HG02588 (cell line): ENCODE results near the gene SYT15B.
"Not testable (repeated sequence)": the region's sequence is repeated elsewhere in the genome, so short reads cannot be mapped to it uniquely, and the experiment has no call there.

Experiments
- ATAC-seq: cut with Tn5 transposase; IDR thresholded peaks from one replicate; pipeline ENCODE4 v1.9.1; 2021; ENCODE audit warnings: mild to moderate bottlenecking, moderate library complexity; ENCODE audit not compliant: unreplicated experiment

Gene SYT15B

DNA sequence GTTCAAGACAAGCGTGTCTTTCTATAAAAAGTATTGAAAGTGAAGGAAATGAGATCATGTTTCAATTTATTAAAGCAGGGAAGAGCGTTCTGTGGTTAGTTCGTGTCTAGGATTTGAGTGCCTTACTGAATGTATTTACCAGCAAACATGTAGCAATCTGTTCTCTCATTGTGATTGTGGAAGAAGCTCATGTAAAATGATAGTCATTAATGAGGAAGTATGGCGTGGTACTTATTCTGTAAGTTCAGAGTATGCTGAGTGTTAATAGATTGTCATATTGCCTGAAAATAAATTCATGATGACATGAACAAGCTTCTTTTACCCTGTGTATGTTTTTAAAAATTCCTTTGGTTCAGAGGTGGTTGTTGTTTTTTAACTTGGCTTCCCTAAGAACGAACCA lies 32.5 kb downstream of the SYT15B start:
- ATAC-seq, result not testable (repeated sequence)

DNA sequence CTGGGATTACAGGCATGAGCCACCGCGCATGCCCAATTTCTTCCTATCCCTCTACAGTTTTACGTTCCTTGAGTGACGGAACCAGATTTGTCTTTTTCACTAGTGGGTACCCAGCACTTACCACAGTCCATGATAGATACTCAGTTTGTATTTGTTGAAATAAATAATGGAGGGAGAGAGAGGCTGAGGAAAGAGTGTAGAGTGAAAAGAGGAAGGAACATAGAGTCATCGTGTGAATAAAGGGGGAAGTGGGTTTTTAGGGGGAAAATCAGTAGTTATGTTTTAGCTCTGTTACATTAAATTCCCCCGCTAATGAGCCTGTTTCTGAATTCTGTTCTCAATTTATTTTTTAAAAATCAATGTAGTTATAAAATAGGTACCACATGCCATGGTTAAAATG lies 37.7 kb downstream of the SYT15B start:
- ATAC-seq, result not testable (repeated sequence)

DNA sequence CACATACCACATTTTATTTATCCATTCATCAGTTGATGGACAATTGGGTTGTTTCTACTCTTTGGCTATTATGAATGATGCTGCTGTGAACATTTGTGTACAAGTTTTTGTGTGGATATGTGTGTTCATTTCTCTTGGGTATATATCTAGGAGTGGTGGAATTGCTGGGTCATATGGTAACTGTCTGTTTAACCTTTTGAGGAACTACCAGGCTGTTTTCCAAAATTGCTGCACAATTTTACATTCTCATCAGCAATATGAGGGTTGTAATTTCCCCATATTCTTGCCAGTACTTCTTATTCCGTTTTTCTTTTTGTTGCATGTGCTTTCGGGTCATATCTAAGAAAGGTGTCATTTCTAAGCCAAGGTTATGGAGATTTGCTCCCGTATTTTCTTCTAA lies 38.3 kb downstream of the SYT15B start:
- ATAC-seq, result not testable (repeated sequence)

DNA sequence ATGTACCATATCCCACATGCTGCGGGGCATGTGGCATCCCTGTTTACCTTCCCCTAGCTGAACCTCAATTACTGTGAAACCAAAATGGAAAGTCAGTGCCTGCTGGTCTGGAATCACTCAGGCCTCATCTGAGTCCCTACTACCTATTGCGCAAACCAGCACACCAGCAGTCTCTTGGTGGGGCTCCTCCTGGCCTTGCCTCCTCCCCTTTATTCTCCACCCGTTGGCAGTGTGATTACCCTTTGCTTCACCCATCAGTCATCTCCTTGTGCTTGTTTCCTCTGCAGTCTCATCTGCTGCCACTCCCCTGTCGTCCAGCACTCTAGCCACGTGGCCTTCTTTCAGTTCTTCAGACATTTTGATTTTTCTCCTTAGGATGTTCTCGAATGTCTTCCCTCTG lies 39.3 kb downstream of the SYT15B start:
- not testable (repeated sequence) for ATAC-seq

DNA sequence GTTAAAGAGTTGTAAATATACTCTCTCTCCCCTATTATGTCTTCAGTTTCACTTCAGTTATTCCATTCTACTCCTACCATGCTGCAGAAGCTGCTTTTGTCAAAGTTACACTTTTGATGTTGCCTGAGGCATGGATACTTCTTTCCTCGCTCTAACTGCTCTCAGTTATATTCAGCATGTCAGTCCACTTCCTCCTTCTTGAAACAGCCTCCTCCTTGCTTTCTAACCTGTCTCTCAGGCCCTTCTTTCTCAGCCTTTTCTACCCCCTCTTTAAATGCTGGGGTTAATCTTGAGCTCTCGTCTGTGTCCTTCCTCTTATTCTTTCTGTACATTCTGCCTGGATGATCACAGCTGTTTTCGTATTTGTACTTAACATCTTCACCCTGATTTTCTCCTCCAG lies 40.0 kb downstream of the SYT15B start:
- not testable (repeated sequence) for ATAC-seq

DNA sequence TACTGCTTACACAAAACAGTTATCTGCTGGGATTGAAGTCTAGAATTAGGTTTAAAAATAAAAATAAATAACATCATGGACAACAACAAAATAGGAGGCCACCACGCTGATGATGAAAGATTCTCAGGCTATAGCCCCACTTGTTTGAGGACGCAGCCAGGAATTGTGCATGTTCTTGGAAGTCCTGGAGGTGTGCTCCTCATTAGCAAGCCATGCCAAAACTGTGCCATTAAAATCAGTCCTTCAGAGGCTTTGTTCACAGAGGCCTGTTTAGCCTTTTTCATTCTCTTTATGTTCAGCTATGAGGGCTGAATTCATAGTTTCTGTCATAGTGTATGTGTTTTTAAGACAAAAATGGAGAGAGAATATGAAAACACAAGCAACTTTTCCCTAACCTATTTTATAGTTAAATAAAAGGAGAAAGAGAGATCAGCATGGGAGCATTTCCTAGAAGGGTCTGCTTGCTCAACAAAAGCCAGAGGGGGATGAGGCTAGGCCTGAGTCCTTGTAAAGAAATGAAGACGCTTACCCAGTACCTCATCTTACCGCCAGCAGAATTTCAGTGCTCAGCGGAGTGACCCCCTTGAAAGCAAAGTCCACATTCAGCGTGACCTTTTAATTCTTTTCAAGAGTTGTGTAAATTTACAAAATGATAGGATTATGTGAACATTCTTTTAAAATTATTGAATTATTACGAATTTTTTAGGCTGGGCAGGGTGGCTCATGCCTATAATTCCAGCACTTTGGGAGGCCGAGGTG lies 46.2 kb downstream of the SYT15B start:
- ATAC-seq, result not testable (repeated sequence)
